ENCODE measurements around the gene PRR29. TPM values are rescaled to one million over a fixed set of nuclear protein-coding genes. Genes with fewer than 3 reads are reported as not detected.
A peak's percentile ranks its signal among the peaks of the same experiment; 100 is the strongest.

Gene PRR29
- total and polyA plus RNA-seq, 4 donors: 0.02 to 0.35 (median 0.14) TPM; not detected in 1

DNA sequence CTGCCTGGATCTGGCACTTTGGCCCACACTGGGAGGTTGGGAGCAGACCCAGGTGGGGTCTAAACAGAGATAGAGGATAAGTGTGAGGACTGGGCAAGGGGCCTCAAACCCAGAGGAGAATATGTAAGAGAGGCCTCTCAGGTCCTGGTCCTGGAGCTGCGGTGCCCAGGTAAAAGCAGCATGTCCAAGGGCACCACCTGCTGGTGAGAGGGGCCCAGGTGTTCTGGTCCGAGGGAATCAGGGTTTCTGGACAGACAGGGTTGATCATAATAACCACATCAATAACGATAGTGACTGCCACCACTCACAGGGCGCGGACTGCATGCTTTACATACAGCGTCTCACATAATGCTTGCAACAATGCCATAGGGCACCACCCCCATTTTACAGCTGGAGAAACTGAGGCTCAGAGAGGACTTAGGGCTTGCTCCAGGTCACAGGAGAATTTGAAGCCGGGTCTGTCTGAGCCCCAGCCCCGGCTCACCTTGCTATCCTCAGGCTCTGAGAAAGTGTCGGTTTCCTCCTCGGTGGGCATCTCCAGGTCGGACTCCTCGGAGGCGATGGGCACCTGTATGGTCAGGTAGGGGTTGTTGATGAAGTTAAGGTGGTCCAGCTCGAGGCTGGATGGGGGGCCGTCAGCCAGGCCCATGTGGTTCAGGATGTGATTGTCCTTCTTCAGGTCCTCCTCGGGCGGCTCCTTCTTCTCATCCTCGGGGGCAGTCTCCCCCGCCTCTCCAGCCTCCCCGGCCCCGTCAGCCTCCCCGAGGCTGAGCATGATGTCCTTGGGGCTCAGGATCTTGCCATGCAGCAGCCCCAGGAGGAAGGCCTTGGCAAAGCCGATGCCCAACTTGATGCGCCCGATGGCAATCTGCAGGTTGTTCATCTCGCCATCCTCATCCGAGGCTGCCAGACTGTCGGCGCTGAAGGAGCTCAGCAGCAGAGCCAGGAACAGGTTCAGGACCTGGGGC lies 46.9 kb upstream of the PRR29 start:
- DNase-seq (ENCODE audit: low spot score): peak; percentile 54
- TF ChIP-seq, protein P1, sequence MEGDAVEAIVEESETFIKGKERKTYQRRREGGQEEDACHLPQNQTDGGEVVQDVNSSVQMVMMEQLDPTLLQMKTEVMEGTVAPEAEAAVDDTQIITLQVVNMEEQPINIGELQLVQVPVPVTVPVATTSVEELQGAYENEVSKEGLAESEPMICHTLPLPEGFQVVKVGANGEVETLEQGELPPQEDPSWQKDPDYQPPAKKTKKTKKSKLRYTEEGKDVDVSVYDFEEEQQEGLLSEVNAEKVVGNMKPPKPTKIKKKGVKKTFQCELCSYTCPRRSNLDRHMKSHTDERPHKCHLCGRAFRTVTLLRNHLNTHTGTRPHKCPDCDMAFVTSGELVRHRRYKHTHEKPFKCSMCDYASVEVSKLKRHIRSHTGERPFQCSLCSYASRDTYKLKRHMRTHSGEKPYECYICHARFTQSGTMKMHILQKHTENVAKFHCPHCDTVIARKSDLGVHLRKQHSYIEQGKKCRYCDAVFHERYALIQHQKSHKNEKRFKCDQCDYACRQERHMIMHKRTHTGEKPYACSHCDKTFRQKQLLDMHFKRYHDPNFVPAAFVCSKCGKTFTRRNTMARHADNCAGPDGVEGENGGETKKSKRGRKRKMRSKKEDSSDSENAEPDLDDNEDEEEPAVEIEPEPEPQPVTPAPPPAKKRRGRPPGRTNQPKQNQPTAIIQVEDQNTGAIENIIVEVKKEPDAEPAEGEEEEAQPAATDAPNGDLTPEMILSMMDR (IDR thresholded peaks at IDR 0.05; ENCODE audit: low read depth, low read length, missing input control): peak; percentile 49
- TF ChIP-seq HNF4G (IDR thresholded peaks at IDR 0.05): no peak
- peak; percentile 59 to 79 for TF ChIP-seq RAD21 (IDR thresholded peaks at IDR 0.05)
- Histone ChIP-seq H3K27me3 (ENCODE audit: control insufficient read depth in 4 of 4, insufficient read depth in 4 of 4, low read length in 3 of 4) (no peaks in the 10 kb centered on the region), H3K9ac (ENCODE audit: low read depth in 1 of 2, low read length in 2 of 2) (no peak overlapping the region), H3K9me3 (ENCODE audit: control insufficient read depth in 4 of 4, low read length in 3 of 4) (no peaks in the 10 kb centered on the region), H3K4me3 (ENCODE audit: low read depth in 1 of 3, low read length in 3 of 3) (no peak overlapping the region), H3K27ac (ENCODE audit: low read depth in 1 of 2, low read length in 2 of 2) (no peak overlapping the region), H3K4me1 (ENCODE audit: control insufficient read depth in 4 of 4, insufficient read depth in 4 of 4, low read length in 3 of 4) (peaks cover 0 to 4% (median 0%) of the 10 kb centered on the region in 4 donors), H3K36me3 (ENCODE audit: control insufficient read depth in 4 of 4, insufficient read depth in 3 of 4, low read depth in 1 of 4, low read length in 3 of 4) (no peaks in the 10 kb centered on the region)
- 85% methylated on average over 29 of the region's 29 CpGs for WGBS

DNA sequence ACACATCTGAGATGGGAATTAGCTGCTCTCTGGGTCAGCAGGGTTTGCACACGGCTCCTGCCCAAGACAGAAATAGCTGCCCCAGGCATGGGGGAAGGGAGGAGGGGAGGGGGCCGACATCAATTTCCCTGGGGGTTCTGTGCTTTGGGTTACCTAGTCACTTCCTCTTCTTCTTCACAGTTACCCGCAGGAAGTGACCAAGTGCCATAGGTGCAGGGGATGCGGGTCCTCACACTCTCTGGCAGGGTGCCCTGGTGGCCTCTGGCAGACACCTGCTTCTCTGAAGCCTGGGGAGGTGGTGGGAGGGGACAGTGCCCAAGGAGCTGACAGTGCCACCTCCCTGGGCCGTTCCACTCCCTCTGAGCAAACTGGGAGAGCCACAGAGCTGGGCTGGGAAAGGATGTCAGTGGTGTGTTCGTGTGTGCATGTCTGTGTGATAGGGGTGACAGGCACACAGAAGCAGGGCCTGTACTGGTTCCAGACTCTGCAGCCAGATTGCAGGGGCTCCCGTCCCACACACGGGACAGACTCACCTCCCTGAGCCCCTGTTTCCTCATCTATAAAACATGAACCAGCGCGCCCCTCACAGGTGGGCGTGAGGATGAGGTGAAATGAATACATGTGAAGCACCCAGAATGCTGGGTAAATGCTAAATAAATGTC lies 43.6 kb upstream of the PRR29 start:
- Histone ChIP-seq H3K9me3 (ENCODE audit: control insufficient read depth in 4 of 4, low read length in 3 of 4) (no peaks in the 10 kb centered on the region), H3K27ac (ENCODE audit: low read depth in 1 of 2, low read length in 2 of 2) (no peak overlapping the region), H3K9ac (ENCODE audit: low read depth in 1 of 2, low read length in 2 of 2) (no peak overlapping the region), H3K27me3 (ENCODE audit: control insufficient read depth in 4 of 4, insufficient read depth in 4 of 4, low read length in 3 of 4) (no peaks in the 10 kb centered on the region), H3K4me1 (ENCODE audit: control insufficient read depth in 4 of 4, insufficient read depth in 4 of 4, low read length in 3 of 4) (no peaks in the 10 kb centered on the region), H3K4me3 (ENCODE audit: low read depth in 1 of 3, low read length in 3 of 3) (no peak overlapping the region), H3K36me3 (ENCODE audit: control insufficient read depth in 4 of 4, insufficient read depth in 3 of 4, low read depth in 1 of 4, low read length in 3 of 4) (no peaks in the 10 kb centered on the region)
- TF ChIP-seq HNF4A (conservative IDR thresholded peaks at IDR 0.05): no peak
- TF ChIP-seq TAF1 (conservative IDR thresholded peaks at IDR 0.05): no peak
- TF ChIP-seq, protein P2, sequence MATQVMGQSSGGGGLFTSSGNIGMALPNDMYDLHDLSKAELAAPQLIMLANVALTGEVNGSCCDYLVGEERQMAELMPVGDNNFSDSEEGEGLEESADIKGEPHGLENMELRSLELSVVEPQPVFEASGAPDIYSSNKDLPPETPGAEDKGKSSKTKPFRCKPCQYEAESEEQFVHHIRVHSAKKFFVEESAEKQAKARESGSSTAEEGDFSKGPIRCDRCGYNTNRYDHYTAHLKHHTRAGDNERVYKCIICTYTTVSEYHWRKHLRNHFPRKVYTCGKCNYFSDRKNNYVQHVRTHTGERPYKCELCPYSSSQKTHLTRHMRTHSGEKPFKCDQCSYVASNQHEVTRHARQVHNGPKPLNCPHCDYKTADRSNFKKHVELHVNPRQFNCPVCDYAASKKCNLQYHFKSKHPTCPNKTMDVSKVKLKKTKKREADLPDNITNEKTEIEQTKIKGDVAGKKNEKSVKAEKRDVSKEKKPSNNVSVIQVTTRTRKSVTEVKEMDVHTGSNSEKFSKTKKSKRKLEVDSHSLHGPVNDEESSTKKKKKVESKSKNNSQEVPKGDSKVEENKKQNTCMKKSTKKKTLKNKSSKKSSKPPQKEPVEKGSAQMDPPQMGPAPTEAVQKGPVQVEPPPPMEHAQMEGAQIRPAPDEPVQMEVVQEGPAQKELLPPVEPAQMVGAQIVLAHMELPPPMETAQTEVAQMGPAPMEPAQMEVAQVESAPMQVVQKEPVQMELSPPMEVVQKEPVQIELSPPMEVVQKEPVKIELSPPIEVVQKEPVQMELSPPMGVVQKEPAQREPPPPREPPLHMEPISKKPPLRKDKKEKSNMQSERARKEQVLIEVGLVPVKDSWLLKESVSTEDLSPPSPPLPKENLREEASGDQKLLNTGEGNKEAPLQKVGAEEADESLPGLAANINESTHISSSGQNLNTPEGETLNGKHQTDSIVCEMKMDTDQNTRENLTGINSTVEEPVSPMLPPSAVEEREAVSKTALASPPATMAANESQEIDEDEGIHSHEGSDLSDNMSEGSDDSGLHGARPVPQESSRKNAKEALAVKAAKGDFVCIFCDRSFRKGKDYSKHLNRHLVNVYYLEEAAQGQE (IDR thresholded peaks at IDR 0.05): no peak
- TF ChIP-seq, protein P3, sequence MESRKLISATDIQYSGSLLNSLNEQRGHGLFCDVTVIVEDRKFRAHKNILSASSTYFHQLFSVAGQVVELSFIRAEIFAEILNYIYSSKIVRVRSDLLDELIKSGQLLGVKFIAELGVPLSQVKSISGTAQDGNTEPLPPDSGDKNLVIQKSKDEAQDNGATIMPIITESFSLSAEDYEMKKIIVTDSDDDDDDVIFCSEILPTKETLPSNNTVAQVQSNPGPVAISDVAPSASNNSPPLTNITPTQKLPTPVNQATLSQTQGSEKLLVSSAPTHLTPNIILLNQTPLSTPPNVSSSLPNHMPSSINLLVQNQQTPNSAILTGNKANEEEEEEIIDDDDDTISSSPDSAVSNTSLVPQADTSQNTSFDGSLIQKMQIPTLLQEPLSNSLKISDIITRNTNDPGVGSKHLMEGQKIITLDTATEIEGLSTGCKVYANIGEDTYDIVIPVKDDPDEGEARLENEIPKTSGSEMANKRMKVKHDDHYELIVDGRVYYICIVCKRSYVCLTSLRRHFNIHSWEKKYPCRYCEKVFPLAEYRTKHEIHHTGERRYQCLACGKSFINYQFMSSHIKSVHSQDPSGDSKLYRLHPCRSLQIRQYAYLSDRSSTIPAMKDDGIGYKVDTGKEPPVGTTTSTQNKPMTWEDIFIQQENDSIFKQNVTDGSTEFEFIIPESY (IDR thresholded peaks at IDR 0.05): no peak
- no peak for TF ChIP-seq EGR1 (IDR thresholded peaks at IDR 0.05; ENCODE audit: low read depth in 2 of 2)
- TF ChIP-seq JUND (IDR thresholded peaks at IDR 0.05): no peak
- TF ChIP-seq NR2F2 (IDR thresholded peaks at IDR 0.05): no peak
- TF ChIP-seq, protein P1 (IDR thresholded peaks at IDR 0.05; ENCODE audit: low read depth, low read length, missing input control): no peak
- TF ChIP-seq HNF4G (IDR thresholded peaks at IDR 0.05): no peak
- TF ChIP-seq RAD21 (IDR thresholded peaks at IDR 0.05): no peak
- TF ChIP-seq, protein P4, sequence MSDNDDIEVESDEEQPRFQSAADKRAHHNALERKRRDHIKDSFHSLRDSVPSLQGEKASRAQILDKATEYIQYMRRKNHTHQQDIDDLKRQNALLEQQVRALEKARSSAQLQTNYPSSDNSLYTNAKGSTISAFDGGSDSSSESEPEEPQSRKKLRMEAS (IDR thresholded peaks at IDR 0.05): no peak
- TF ChIP-seq FOXA1 (IDR thresholded peaks at IDR 0.05): no peak
- no peak for TF ChIP-seq GABPA (IDR thresholded peaks at IDR 0.05 in 1 of 2, conservative IDR thresholded peaks at IDR 0.05 in 1 of 2)
- TF ChIP-seq, protein P5, sequence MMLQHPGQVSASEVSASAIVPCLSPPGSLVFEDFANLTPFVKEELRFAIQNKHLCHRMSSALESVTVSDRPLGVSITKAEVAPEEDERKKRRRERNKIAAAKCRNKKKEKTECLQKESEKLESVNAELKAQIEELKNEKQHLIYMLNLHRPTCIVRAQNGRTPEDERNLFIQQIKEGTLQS (IDR thresholded peaks at IDR 0.05): no peak
- 65% methylated on average over 11 of the region's 11 CpGs for WGBS
- no peak for DNase-seq (ENCODE audit: low spot score)
